Skeletal muscle cell (primary cell): ENCODE measurements around the gene BRWD1.

Experiments
- DNase-seq: peaks from one replicate; pipeline ENCODE4 v3.0.0-alpha.2; 2010; ENCODE audit warnings: low read depth
- H3K4me3 ChIP-seq: 2 replicates; pipeline ENCODE4 v1.5.1; 2011; ENCODE audit warnings: low read depth, mild to moderate bottlenecking, control low read depth, low read length, moderate library complexity

BRWD1 gene

DNA sequence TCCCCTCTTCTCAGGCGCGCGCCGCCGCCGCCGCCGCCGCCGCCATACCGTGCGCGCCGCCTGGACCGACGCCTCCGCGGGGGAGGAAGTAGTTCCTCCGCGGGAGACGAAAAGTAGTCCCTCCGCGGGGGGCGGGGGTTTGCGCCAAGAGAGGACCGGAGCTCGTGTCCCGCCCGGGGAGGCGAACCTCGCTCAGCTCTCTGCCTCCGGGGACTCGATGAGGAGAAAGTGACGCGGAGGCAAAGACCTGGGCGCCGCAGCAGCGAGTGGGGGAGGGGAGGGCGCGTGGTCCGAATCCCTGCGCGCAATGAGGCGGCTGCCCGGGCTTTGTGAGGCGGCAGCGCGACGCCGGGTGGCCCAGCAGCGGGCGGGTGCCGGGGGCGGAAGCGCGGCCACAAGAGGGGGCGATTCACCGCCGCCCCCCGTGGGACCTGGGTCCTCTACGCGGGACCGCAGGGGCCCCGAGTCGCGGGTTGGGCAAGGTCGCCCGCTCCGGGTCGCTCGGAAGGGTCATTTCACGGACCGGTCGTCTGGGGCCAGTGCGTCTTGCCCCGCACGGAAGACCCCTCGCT is at the start of gene BRWD1:
Gene BRWD1, minus strand, starts transcription at position 62 of the 572 bp plus-strand sequence. CDS start 141 bp downstream, outside the sequence.
- peak; percentile 64 for DNase-seq
- H3K4me3 ChIP-seq = peak within 1 kb of the TSS; percentile 72

GRCh38 chr21:39362733-39363132 is 49.3 kb upstream of the BRWD1 start:
- DNase-seq = no peak
- H3K4me3 ChIP-seq = no peak overlapping the region

DNA sequence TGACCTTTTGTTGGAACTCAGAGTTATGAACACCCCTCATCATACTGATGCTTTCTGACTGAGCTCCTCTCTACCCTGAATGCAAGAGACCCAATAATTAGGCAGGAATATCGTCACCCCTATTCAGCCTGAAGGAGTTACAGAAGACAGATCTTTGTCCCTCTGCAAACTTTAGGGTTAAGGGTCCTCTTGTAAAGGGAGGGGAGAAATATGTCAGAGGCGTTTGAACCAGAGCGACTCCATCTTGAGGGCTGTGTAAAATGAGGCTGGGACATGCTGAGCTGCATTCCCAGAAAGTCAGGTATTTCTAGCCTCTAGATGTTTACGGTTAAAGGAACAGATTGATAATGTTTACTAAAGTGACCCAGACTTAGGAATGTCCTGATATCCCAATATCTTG is 46.0 kb upstream of the BRWD1 start:
- no peak overlapping the region for H3K4me3 ChIP-seq
- DNase-seq = no peak

GRCh38 chr21:39353295-39353694 is 39.9 kb upstream of the BRWD1 start:
- DNase-seq = no peak

DNA sequence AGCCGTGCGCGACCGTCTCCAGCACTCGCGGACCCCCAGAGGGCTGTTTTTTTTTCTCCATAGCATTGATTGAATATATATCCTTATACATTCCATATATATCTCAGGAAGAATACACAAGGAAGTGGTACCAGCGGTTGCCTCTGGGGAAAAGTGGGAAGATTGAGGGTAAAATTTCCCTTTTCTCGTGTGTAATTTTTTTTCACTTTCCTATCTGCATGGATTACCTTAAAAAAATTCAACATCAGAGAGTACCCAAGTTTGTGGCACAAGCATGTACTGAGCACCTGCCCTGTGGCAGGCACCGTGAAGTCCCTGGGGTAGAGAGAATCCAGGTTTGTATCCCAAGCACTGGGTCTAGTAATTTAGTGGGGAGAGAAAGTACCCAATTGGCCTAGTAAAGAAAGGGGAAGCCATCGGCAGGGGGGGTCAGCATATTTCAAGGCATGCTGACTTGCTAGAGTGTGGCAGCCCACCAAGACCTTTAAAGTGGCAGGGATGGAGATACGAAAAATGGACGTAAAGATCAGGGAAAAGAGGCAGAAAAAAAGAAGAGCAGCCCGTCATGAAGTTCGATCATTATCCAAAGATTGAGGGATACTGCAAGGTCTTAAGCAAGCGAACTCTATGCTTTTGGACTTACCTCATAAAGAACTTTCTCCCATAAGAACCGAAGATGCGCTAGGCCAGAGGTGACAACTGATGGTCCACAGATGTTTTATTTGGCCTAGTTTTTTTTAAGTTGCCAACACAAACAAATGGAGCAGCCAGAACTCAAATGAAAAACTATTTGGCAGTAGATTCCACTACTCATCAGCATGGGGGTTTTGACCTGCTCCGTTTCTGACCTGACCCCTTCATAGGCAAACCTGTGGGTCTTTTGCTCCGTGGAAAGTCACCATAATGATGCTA is 36.9 kb upstream of the BRWD1 start:
- DNase-seq = no peak
- peak overlapping the region; percentile 60 for H3K4me3 ChIP-seq

More at GRCh38 chr21:39353295-39353694, 39.9 kb upstream of the BRWD1 start:
- no peak overlapping the region for H3K4me3 ChIP-seq

DNA sequence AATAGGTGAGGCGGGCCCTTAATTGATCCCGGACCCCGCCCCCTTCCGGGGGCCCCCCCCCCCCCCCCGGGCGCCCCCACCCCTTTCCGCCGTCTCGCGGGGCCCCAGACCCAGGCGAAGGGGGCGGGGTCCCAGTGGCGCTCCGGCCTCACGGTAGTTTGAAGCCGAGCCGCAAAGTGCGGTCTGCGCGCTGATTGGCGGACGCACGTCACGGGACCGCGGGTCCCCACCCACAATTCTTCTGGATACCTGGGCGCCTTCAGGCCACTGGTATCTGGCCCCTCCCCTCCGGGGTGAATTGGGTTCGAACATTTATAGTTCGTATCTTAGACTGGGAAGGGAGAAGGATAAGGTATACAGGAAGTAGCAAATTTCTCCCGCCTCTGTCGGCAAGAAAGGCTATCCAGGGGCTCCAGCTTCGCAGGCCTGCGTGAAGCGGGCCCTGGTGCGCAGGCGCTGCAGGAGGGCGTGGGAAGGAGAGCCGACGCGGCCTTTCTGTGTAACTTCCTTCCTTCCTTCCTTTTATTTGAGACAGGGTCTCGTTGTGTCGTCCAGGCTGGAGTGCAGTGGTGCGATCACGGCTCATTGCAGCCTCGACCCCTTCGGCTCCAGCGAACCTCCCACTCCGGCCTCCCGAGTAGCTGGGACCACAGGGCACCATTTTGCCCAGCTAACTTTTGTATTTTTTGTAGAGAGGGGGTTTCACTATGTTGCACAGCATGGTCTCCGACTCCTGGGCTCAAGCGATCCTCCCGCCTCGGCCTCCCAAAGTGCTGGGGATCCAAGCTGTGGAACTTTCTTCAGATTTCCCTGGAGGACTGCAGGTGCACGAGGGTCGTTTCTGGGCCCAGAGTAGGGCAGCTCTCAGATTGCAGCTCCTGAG is 36.0 kb upstream of the BRWD1 start:
- peak overlapping the region; percentile 60 for H3K4me3 ChIP-seq
- DNase-seq = peak; percentile 80

GRCh38 chr21:39348355-39349210 is 35.2 kb upstream of the BRWD1 start, which contains the start of gene HMGN1:
TSS of gene HMGN1 (minus strand) at chr21:39349088. CDS start at chr21:39348917, 171 bp downstream.
- H3K4me3 ChIP-seq = peak within 1 kb of the TSS; percentile 85
- DNase-seq = peak; percentile 72

GRCh38 chr21:39348040-39348354 is 34.6 kb upstream of the BRWD1 start:
- peak overlapping the region; percentile 85 for H3K4me3 ChIP-seq
- DNase-seq = no peak

GRCh38 chr21:39347537-39347936 is 34.1 kb upstream of the BRWD1 start:
- peak overlapping the region; percentile 85 for H3K4me3 ChIP-seq
- no peak for DNase-seq

DNA sequence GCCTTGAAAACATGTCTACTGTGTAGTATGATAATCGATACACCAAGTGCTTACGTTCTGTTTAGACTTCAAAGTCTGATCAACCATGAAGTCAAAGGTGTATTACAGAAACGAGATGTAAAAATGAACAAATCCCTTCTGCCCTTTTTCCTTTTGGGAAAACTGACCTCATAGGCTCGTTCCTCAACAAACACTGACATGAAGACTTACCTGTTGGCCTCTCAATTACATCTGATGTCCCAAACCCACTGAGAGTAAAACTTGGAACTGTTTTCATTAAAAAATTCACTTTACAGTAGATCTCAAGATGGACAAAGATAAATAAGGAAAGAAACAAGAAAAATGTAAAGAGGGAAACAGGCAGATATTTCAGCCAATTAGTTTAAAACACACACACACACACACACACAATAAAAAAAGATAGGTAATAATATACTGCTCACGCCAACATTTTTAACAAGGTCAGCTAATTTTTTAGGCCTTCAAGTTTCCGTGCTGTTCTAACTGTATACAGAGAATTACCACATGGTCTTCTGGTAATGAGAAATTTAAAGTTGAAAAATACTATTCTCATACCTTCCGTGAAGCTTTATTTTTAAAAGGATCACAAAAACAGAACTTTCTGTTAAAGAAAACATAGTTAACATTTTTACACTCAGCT is 33.4 kb upstream of the BRWD1 start:
- H3K4me3 ChIP-seq = peak overlapping the region; percentile 85
- no peak for DNase-seq

- peak overlapping the region; percentile 85 for H3K4me3 ChIP-seq
Measured at GRCh38 chr21:39346206-39346605, 32.8 kb upstream of the BRWD1 start.

DNA sequence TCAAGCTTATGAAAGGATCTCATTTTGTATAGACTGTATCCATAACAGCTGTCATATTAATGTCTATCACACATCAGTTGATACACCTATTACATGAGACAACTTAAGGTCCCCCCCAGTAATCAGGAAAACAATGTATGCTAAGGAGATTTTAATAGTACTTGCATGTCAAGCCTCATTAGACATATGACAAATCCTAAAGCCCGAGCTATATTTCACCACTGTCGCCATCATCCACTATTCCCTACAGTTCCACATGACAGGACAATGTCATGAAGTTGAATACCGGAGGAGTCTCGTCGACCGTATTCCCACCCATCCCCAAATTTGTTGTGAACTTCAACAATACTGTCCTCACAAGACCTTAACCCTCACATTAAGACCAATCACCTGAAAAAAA is 32.0 kb upstream of the BRWD1 start:
- no peak for DNase-seq
- H3K4me3 ChIP-seq = no peak overlapping the region

More at GRCh38 chr21:39346206-39346605, 32.8 kb upstream of the BRWD1 start:
- DNase-seq = no peak

DNA sequence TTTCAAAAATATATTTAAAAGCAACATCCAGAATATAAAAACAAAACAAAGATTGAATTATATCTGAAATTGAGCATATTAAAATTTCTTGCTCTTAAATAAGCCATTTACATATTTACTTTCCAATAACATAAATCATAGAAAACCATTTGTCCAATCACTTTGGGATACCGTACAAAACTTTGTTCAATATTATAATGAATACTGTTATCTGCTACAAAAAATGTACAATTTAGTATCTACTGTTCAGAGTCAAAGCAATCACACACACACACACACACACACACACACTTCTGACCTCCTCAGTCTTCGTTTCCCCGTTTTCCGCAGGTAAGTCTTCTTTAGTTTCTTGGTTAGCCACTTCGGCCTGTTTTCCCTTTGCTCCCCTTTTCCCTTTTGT is 31.4 kb upstream of the BRWD1 start:
- H3K4me3 ChIP-seq = no peak overlapping the region
- DNase-seq = no peak

GRCh38 chr21:39341249-39341923 is 28.0 kb upstream of the BRWD1 start:
- no peak for DNase-seq
- no peak overlapping the region for H3K4me3 ChIP-seq

DNA sequence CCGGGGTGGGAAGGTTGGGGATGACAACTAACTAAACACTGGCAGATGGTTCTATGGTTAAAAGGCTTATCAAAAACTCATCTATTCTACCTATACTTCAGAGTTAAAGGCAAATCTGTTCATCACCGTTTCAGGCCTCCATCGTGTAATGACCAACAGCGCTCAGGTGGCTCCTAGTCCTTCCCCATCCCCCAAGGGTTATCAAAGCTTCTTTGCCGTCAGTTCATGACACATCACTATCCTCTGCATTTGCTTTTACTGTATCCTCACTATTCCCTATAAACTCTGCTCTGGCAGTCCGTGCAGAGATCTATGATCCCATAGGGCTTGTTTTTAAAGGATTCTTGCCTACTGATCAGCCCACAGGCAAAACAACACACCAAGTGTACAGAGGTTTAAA is 27.3 kb upstream of the BRWD1 start:
- DNase-seq = no peak
- no peak overlapping the region for H3K4me3 ChIP-seq

DNA sequence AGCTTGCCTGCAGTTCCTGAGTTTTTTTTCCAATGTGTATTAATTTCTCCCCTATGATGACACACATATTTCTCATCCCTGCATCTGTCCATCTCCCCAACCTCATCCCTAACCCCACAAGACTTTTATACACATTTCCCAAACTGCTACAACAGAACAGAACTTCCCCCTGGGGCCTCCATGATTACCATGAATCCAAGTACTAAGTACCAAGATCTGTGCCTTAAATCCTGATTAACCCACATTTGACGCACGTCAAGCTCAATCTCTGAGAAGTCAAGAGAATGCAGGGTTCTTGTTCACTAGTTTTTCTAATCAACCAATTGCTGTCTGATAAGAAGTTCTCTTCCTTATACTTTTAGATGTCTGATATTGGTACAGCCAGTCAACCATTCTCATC is 25.8 kb upstream of the BRWD1 start:
- no peak overlapping the region for H3K4me3 ChIP-seq
- no peak for DNase-seq

- no peak overlapping the region for H3K4me3 ChIP-seq
- no peak for DNase-seq
Measured at GRCh38 chr21:39336457-39337008, 23.1 kb upstream of the BRWD1 start.

DNA sequence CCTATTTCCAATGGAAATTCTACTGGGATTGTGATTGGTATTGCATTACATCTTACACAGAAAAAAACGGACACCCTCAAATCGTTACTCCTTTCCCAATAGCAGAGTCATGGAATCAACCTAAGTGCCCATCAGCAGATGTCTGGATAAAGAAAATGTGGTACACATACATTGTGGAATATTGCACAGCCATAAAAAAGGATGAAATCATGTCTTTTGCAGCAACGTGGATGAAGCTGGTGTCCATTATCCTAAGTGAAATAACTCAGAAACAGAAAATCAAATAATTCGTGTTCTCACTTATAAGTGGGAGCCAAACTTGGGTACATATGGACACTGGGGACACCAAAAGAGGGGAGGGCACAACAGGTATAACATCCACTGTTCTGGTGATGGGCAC is 21.2 kb upstream of the BRWD1 start:
- H3K4me3 ChIP-seq = no peak overlapping the region
- no peak for DNase-seq
